A549 (cell line): Measurements from ENCODE around the gene PDZD2.

Experiments
- BHLHE40 ChIP-seq: IDR thresholded peaks from 2 replicates; pipeline ENCODE4 v1.6.1; 2012; ENCODE audit warnings: low read depth, low read length, inconsistent platforms
- CEBPB ChIP-seq, 2 experiments: fragments of >200 bp in 1 of 2; sonication (Bioruptor Twin) in 1 of 2; formaldehyde crosslinking in 1 of 2; IDR thresholded peaks; 2 replicates each; pipeline ENCODE4 v1.6.1; 2012 to 2016
- JUN ChIP-seq, 2 experiments: fragments of >200 bp; sonication (Bioruptor Twin); formaldehyde crosslinking; IDR thresholded peaks; 2 replicates in 1 of 2; 3 replicates in 1 of 2; pipeline ENCODE4 v1.6.1; 2016 to 2017
- ZSCAN20 ChIP-seq: fragments of 250-450 bp; sonication (Bioruptor Pico); IDR thresholded peaks from 2 replicates; pipeline ENCODE4 v1.8.0; 2022; ENCODE audit warnings: mild to moderate bottlenecking, moderate library complexity
- TF ChIP-seq, protein P1 (sequence below): fragments of >200 bp; sonication (Bioruptor Twin); formaldehyde crosslinking; IDR thresholded peaks from 3 replicates; pipeline ENCODE4 v1.6.1; 2016
- TF ChIP-seq, protein P2 (sequence below): fragments of >200 bp; sonication (Bioruptor Twin); formaldehyde crosslinking; IDR thresholded peaks from 3 replicates; pipeline ENCODE4 v1.5.1; 2016
- TF ChIP-seq, protein P3 (sequence below): IDR thresholded peaks from 2 replicates; pipeline ENCODE4 v1.6.1; 2012

DNA sequence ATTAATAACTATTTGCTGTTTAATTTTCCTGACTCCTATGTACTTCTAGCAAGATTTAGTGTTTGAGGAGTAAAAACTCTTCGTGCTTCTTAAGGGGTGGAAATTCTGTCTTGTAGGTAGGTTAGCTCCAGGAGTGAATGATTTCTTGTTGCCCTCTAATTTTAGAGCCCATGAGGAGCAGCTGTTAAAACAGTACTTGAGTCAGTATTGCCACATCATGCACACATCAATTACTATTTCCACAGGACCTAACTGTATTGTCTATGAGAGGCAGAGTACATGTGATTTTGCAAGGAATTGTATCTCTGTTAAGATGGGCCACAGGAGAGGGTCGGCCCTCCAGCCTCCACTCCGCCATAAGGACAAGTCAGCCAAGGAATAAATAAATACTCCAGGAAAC is 91.2 kb downstream of the PDZD2 start:
- TF ChIP-seq, protein P1, sequence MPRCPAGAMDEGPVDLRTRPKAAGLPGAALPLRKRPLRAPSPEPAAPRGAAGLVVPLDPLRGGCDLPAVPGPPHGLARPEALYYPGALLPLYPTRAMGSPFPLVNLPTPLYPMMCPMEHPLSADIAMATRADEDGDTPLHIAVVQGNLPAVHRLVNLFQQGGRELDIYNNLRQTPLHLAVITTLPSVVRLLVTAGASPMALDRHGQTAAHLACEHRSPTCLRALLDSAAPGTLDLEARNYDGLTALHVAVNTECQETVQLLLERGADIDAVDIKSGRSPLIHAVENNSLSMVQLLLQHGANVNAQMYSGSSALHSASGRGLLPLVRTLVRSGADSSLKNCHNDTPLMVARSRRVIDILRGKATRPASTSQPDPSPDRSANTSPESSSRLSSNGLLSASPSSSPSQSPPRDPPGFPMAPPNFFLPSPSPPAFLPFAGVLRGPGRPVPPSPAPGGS = no peak
- TF ChIP-seq BHLHE40 (no peak), ZSCAN20 (CRISPR knock-in tag) (no peak), CEBPB (IDR thresholded peaks at IDR 0.05) (no peak), JUN (IDR thresholded peaks at IDR 0.05) (no peak)
- TF ChIP-seq, protein P2, sequence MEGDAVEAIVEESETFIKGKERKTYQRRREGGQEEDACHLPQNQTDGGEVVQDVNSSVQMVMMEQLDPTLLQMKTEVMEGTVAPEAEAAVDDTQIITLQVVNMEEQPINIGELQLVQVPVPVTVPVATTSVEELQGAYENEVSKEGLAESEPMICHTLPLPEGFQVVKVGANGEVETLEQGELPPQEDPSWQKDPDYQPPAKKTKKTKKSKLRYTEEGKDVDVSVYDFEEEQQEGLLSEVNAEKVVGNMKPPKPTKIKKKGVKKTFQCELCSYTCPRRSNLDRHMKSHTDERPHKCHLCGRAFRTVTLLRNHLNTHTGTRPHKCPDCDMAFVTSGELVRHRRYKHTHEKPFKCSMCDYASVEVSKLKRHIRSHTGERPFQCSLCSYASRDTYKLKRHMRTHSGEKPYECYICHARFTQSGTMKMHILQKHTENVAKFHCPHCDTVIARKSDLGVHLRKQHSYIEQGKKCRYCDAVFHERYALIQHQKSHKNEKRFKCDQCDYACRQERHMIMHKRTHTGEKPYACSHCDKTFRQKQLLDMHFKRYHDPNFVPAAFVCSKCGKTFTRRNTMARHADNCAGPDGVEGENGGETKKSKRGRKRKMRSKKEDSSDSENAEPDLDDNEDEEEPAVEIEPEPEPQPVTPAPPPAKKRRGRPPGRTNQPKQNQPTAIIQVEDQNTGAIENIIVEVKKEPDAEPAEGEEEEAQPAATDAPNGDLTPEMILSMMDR = no peak
- TF ChIP-seq, protein P3, sequence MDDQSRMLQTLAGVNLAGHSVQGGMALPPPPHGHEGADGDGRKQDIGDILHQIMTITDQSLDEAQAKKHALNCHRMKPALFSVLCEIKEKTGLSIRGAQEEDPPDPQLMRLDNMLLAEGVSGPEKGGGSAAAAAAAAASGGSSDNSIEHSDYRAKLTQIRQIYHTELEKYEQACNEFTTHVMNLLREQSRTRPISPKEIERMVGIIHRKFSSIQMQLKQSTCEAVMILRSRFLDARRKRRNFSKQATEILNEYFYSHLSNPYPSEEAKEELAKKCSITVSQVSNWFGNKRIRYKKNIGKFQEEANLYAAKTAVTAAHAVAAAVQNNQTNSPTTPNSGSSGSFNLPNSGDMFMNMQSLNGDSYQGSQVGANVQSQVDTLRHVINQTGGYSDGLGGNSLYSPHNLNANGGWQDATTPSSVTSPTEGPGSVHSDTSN = no peak
